B cell (primary cell): Measurements from ENCODE around the gene DDB1.

Experiments used
- EZH2 ChIP-seq: IDR thresholded peaks from 2 replicates; pipeline ENCODE4 v1.6.1; 2012; ENCODE audit warnings: borderline replicate concordance, low read depth, mild to moderate bottlenecking, moderate library complexity, low read length; ENCODE audit not compliant: insufficient read depth, poor library complexity, severe bottlenecking
- TF ChIP-seq, protein P1 (sequence below): fragments of 200-600 bp; IDR thresholded peaks from one replicate; pipeline ENCODE4 v1.8.0; 2022; ENCODE audit warnings: antibody characterized with exemption, mild to moderate bottlenecking

DNA sequence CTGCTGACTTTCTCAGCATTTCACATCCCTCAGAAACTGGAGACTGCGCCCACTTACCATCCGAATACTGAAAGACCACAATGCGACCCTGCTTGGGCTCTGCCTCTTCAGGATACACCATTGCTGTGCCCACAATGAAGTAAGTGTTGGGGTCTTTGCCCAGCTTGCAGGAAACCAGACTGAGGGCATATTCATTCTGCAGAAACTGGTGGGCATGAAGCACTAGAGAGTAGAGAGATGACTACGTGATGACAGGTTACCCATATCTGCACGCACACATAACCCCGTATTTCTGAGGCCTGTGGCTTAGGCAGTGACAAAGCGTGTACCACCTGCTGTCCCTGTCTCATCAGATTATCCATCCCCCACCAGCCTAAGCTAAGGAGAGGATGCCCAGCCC is 23.2 kb downstream of the DDB1 start:
- TF ChIP-seq, protein P1, sequence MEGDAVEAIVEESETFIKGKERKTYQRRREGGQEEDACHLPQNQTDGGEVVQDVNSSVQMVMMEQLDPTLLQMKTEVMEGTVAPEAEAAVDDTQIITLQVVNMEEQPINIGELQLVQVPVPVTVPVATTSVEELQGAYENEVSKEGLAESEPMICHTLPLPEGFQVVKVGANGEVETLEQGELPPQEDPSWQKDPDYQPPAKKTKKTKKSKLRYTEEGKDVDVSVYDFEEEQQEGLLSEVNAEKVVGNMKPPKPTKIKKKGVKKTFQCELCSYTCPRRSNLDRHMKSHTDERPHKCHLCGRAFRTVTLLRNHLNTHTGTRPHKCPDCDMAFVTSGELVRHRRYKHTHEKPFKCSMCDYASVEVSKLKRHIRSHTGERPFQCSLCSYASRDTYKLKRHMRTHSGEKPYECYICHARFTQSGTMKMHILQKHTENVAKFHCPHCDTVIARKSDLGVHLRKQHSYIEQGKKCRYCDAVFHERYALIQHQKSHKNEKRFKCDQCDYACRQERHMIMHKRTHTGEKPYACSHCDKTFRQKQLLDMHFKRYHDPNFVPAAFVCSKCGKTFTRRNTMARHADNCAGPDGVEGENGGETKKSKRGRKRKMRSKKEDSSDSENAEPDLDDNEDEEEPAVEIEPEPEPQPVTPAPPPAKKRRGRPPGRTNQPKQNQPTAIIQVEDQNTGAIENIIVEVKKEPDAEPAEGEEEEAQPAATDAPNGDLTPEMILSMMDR = no peak
- TF ChIP-seq EZH2 = no peak
